GM18858 (cell line): ENCODE results near the gene TAB2.
"Not testable (repeated sequence)": the region's sequence is repeated elsewhere in the genome, so short reads cannot be mapped to it uniquely, and the experiment has no call there.

Source experiments
- ATAC-seq: cut with Tn5 transposase; IDR thresholded peaks from one replicate; pipeline ENCODE4 v1.9.1; 2021; ENCODE audit not compliant: unreplicated experiment

Gene TAB2

DNA sequence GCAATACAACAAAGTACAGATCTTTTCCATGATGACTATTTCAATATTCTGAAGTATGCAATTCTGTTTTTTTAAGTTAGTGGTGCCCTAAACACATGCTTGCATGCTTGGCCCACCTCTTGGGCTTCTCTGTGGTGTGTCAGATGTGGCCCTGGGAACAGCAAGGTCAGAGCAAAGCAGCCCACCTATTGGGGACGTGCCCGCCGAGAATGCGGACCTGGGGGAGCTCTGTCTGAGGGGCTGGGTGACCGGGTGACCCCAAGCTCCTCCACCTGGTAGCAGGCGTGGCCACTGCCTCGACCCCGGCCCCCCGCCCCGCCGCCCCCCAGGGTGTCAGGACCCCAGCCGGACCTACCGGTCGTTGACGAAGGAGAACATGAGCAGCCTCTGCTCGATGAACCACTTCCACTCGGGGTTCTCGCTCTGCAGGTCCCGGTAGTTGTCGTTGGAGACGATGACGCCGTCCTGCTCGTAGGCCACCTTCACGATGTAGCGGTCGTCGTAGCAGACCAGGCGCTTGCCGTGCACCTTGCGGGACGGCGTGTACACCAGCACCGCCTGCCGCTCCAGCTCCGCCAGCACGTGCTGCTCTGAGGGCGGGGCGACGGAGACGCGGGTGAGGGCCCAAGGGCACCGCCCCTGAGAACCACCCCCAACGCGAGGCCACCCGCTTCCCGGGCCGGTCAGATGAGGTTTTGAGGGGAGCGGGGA, 139.0 kb downstream of the TAB2 start:
- no peak for ATAC-seq

GRCh38 chr6:149457316-149457884, 139.9 kb downstream of the TAB2 start:
- ATAC-seq, result no peak

DNA sequence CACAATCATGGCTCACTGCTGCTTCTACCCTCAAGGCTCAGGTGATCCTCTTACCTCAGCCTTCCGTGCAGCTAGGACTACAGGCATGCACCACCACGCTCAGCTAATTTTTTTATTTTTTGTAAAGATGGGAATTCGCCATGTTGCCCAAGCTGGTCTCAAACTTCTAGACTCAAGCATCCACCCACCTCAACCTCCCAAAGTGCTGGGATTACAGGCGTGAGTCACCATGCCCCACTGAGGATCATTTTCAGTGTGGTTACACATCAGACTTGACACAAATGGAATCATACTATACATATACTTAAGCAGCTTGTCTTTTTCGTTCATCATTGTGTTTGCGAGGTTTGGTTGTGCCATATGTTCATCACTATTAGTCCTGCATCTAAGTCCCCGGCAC, 140.7 kb downstream of the TAB2 start:
- ATAC-seq, result no peak

GRCh38 chr6:149458806-149459205, 141.3 kb downstream of the TAB2 start:
- ATAC-seq, result no peak

DNA sequence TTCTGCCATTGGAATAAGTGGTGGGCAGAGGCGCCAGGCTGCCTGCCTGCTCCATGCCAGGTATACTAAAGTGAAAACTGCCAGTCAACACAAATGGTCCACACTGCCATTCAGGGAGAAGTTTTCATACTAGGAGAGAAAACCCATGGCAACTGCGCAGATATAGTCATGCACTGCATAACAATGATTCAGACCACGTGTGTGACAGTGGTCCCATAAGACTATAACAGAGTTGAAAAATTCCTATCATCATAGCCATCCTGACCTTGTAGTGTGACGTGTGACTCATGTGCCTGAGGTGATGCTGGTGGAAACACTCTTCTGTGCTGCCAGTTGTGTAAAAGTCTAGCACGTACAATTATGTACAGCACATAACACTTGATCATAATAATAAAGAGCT, 142.2 kb downstream of the TAB2 start:
- no peak for ATAC-seq

GRCh38 chr6:149460249-149460648, 142.7 kb downstream of the TAB2 start:
- ATAC-seq, result not testable (repeated sequence)
